H1 (cell line): ENCODE data around the gene PLXNA3. TPM values are rescaled to one million over a fixed set of nuclear protein-coding genes. Genes with fewer than 3 reads are reported as not detected.

Experiments
- HDAC2 ChIP-seq, 2 experiments: fragments of 300-600 bp in 1 of 2; sonication (generic) in 1 of 2; IDR thresholded peaks; 2 replicates each; pipeline ENCODE4 v1.6.1; 2011 to 2012; ENCODE audit warnings: low read depth in 2 of 2, low read length in 2 of 2, mild to moderate bottlenecking in 2 of 2, moderate library complexity in 2 of 2, borderline replicate concordance in 1 of 2, inconsistent platforms in 1 of 2
- MAFK ChIP-seq: IDR thresholded peaks from 2 replicates; pipeline ENCODE4 v1.6.1; 2012; ENCODE audit warnings: low read depth, mild to moderate bottlenecking, improper control_type of control experiment, low read length
- ZNF274 ChIP-seq: IDR thresholded peaks from 2 replicates; pipeline ENCODE4 v1.7.0; 2012; ENCODE audit warnings: low read length, borderline replicate concordance; ENCODE audit errors: extremely low read depth
- polyA plus RNA-seq, 7 experiments: library from polyadenylated mRNA; depleted of rRNA in 3 of 7; stranded (reverse) in 5 of 7; unstranded in 2 of 7; fragments of >200 nt in 5 of 7; fragments of 200-250 nt in 2 of 7; gene quantifications; 1 replicate in 5 of 7; 2 replicates in 1 of 7; 4 replicates in 1 of 7; pipeline versions ENCODE4 v1.2.1 to v1.2.3, GENCODE V29; 2011 to 2013; ENCODE audit warnings: missing spikeins in 2 of 7, mixed read lengths in 2 of 7
- total RNA-seq: library from RNA; stranded (reverse); fragmentation: NEBNext Ultra II Directional; extraction: Animal tissue kit (Norgen Biotek cat#: 25700); gene quantifications from 2 replicates; pipeline ENCODE4 v1.2.1, GENCODE V29; 2021

The PLXNA3 gene
- total and polyA plus RNA-seq, 2 of the 8 experiments (the other 6 are each of a cell fraction or from before 2014, with no cell fraction given): 10.7 to 18.2 TPM

- TF ChIP-seq HDAC2 (IDR thresholded peaks at IDR 0.05; ENCODE audit: borderline replicate concordance in 1 of 2, low read depth in 2 of 2, low read length in 2 of 2) (no peak), ZNF274 (no peak), MAFK (no peak)
These were observed 6.8 kb downstream of the PLXNA3 start (continued) for GRCh38 chrX:154464806-154465365.
